GM18511 (cell line): ENCODE data around the gene ATAD2B.

ENCODE experiments used
- ATAC-seq: cut with Tn5 transposase; IDR thresholded peaks from one replicate; pipeline ENCODE4 v1.9.1; 2021; ENCODE audit warnings: mild to moderate bottlenecking, moderate library complexity; ENCODE audit not compliant: unreplicated experiment

The ATAD2B gene

GRCh38 chr2:23838996-23839395 is 87.9 kb downstream of the ATAD2B start:
- ATAC-seq: no peak

- no peak for ATAC-seq
These were observed 88.3 kb downstream of the ATAD2B start for GRCh38 chr2:23838581-23838980.

GRCh38 chr2:23837871-23838270 is 89.1 kb downstream of the ATAD2B start:
- no peak for ATAC-seq

GRCh38 chr2:23836971-23837565 is 89.9 kb downstream of the ATAD2B start:
- no peak for ATAC-seq

GRCh38 chr2:23836505-23836904 is 90.4 kb downstream of the ATAD2B start:
- ATAC-seq: no peak

GRCh38 chr2:23835988-23836387 is 90.9 kb downstream of the ATAD2B start:
- no peak for ATAC-seq

- ATAC-seq: no peak
These were observed 91.5 kb downstream of the ATAD2B start for GRCh38 chr2:23835423-23835822.

GRCh38 chr2:23828986-23829385 is 97.9 kb downstream of the ATAD2B start:
- no peak for ATAC-seq

- ATAC-seq: no peak
These were observed 98.5 kb downstream of the ATAD2B start for GRCh38 chr2:23828256-23828980.

- ATAC-seq: no peak
These were observed 99.6 kb downstream of the ATAD2B start for GRCh38 chr2:23827287-23827686.

GRCh38 chr2:23826771-23827170 is 100.2 kb downstream of the ATAD2B start:
- ATAC-seq: no peak

GRCh38 chr2:23826040-23826439 is 100.9 kb downstream of the ATAD2B start:
- ATAC-seq: no peak

- peak; percentile 56 for ATAC-seq
These were observed 102.1 kb downstream of the ATAD2B start for GRCh38 chr2:23824777-23825212.

GRCh38 chr2:23823863-23824262 is 103.1 kb downstream of the ATAD2B start:
- no peak for ATAC-seq

- no peak for ATAC-seq
These were observed 112.0 kb downstream of the ATAD2B start for GRCh38 chr2:23814963-23815362.

- ATAC-seq: no peak
These were observed 113.5 kb downstream of the ATAD2B start for GRCh38 chr2:23813438-23813837.

- no peak for ATAC-seq
These were observed 117.8 kb downstream of the ATAD2B start for GRCh38 chr2:23809150-23809549.

- no peak for ATAC-seq
These were observed 120.2 kb downstream of the ATAD2B start for GRCh38 chr2:23806665-23807249.

- no peak for ATAC-seq
These were observed 120.7 kb downstream of the ATAD2B start for GRCh38 chr2:23806201-23806600.

GRCh38 chr2:23803965-23804542 is 122.9 kb downstream of the ATAD2B start:
- ATAC-seq: no peak

- no peak for ATAC-seq
These were observed 123.5 kb downstream of the ATAD2B start for GRCh38 chr2:23803264-23803964.
